ENCODE results near the gene C5orf46.

GRCh38 chr5:147902609-147903115 lies 3.7 kb downstream of the C5orf46 start:
- TF ChIP-seq CTCF (IDR thresholded peaks at IDR 0.05), result no peak
- TF ChIP-seq POLR2A (IDR thresholded peaks at IDR 0.05), result no peak
- no peak for TF ChIP-seq EP300 (IDR thresholded peaks at IDR 0.05)

Measured in tibial nerve (tissue), 4 donors.